Stimulated activated CD8-positive, alpha-beta memory T cell treated with anti-CD3 and anti-CD28 coated beads, Interleukin-7, amount 100 ng/mL, for 24 hours (primary cell): Measurements from ENCODE around the gene ADAMTS9.

Experiments used
- DNase-seq: peaks from one replicate; pipeline ENCODE4 v3.0.0-alpha.2; 2020; ENCODE audit warnings: low read depth

ADAMTS9 gene

GRCh38 chr3:64654013-64654412 is 33.8 kb downstream of the ADAMTS9 start:
- no peak for DNase-seq

DNA sequence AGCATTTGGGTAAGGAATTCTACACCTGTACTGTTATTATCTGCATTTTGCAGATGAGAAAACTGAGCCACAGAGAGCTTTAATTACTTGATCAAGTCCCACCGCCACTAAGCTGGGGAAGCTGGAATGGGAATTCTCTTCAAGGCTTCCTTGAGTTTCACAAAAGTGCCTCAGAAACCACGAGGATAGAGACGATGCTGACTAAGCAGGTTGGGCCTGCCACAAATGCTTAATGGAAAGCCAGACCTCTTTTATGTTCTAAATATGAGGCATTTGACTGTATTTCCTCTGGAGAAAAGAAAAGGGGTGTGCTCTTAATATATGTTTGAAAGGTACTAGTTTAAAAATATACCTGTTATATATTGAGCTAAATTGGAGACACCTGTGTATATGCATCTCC is 34.7 kb downstream of the ADAMTS9 start:
- no peak for DNase-seq

- DNase-seq: no peak
Measured at GRCh38 chr3:64651741-64652241, 36.0 kb downstream of the ADAMTS9 start.

DNA sequence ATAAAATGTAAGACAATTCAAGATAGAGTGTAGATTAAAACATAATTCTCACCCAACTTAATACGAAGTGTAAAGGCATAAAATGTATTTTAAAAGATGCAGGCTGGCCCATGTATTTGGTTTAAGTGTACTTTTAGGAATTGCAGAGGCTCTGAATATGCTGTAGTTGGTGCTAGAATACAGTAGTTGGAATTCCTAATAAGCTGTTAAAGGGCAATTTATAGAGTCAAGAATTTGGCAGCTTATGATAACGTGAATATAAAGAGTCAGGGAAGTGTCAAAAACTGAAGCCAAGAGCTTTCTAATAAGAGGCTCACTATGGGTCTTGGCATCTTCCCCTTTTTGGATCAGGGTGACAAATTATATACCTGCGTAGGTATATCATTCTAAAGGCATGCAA is 36.5 kb downstream of the ADAMTS9 start:
- DNase-seq: no peak

DNA sequence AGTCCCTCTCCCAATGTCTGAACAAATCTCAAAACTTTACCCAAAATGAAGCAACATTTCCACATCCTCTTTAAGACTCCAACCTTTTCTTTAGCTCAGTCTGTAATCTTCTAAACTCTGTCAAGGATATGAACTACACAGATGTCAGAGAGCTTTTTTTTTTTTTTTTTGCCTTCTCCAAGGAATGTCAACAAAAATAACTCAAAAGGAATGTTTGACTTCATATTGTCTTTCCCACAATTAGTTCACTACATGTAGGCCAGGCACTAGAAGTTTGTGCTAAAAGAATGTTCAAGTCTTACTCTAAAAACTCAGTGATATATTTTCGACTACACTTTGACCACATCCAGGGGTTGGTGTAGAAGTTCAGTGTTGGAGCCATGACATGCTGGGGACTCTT is 37.1 kb downstream of the ADAMTS9 start:
- no peak for DNase-seq

DNA sequence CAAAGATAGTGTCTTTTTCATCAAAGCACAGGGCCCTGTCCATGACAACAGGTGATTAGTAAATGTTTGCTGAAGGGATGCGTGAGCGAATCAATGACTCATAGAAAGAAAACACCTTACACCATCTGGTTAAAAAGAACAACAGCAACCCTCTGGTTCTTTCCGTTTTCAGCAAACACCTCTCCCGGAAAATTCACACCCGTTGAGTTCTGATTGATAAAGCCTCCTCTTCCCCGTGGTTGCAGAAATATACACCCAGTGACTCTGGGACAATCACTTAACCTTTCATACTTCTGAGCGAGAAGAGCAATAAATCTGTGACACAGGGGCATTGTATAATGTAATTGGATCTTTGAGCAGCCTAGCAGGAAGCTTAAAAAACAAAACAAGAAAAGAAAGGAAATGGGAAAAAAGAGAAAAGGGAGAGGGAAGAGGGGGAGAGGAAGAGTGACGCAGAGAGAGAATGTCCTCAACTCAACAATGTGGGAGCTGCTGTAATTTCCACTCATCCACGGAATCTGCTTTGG is 37.6 kb downstream of the ADAMTS9 start:
- no peak for DNase-seq

DNA sequence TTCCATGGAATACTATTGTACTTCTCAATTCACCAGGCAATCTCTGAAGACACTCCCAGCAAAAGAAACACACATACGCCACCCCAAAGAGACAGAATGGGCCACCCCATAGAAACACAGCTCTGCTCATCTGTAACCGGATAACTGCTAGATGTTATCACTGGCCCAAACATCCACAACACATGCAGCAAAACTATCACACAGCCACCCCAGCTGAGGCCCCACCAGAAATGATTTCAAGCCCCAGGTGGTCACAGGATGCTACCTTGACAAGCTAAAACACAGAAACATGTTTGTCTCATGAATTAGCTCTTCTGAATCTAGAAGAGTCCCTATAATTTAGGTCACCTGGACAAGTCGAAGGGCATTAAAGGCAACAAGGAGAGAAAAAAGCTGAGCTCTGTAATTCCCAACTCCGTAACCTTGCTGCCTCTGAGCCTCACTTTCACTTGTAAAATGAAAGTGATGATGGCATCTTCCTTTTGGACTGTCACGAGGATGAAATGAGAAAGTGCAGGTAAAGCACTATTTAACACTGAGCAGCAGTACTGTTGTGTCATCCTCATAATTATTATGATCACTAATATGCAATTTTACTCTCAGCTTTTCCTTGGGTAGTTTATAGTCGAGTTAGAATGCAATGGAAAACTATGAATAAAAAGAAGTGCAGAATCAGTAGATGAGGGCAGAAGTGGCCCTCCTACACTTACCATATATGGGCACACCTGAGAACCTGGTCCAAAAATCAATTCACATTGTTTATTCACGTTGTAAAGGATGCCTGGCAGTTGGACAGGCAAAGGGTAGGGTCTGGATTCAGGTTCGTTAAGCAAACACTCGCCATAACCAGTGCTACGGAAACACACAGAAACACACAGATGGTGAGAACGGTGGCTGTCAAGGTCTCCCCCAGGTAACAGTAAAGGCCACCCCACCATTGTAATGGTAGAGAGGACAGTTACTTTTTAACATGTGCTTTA is 38.6 kb downstream of the ADAMTS9 start:
- DNase-seq: no peak

DNA sequence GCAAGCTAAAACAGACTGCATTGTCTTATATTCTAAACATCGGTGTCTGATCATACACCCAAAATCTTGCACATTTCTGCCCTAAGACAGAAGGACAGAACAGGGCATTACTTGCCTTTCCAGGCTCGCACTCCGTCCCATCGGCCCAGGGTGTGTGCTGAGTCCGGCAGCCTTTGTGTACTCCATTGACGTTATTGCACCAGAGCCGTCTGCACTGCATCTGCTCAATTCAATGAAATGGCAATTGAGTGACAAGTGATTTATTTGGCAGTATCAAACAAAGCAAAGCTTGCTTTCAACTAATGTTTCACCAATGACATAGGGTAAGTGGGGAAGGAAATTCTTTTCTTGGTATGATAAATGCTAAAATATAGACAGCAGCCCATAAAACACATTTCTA is 40.0 kb downstream of the ADAMTS9 start:
- no peak for DNase-seq

- DNase-seq: no peak
Measured at GRCh38 chr3:64645243-64645642, 42.6 kb downstream of the ADAMTS9 start.

GRCh38 chr3:64644483-64644882 is 43.3 kb downstream of the ADAMTS9 start:
- no peak for DNase-seq

DNA sequence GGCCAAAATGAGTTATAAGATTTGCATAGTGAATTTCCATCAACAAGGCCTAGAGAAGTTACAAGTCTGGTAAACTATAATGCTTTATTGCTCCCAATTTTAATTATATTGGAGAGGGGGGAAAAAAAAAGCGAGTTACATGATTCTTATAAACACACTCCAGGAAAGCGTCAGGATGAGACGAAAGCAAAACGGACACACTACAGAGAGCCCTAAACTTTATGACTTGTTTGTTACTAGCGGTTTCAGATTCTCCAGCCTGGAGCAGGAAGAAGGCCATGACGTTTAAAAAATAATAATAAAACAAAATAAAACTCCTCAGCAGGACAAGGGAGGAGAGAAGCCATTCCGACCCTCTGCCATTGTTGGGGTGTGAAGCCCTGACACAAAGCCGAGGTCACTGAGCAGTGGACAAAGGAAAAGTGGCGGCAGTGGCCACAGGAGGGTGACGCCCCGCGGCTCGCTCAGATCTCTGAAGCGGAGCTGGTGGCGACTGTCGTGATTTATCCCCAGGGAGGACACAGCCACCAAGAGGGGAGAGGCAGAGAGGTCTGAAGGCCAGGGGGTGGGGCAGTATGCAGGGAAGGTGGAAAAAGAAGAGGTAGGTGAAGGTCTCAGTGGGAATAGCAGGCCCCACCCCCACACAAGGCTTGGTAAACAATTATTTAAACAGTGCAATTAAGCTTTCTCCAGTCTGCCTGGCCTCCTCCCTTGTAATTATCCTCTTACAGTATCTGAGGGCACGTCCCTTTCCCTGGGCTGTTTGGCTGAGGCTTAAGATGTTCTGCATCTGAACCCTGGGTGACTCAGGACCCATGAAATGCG is 45.3 kb downstream of the ADAMTS9 start:
- DNase-seq: no peak

GRCh38 chr3:64638981-64639481 is 48.8 kb downstream of the ADAMTS9 start:
- no peak for DNase-seq

DNA sequence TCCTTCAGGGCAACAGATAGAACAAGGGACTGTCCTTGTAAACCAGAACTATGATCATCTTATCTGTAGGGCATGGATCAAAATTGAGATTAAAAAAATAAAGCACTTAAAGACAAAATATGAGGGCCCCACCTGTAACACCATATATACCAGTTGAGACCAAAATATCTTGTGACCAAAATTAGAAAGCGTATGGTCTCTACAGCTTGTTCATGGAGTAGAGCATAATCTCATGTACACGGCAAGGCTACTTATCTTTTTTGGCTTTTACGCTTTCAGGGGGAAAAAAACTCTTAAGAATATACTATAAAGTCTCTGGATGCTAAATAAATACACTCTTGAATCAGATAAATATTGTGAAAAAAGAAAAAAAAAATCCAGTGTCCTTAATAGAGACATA is 49.3 kb downstream of the ADAMTS9 start:
- DNase-seq: no peak

- no peak for DNase-seq
Measured at GRCh38 chr3:64634417-64634816, 53.4 kb downstream of the ADAMTS9 start.

DNA sequence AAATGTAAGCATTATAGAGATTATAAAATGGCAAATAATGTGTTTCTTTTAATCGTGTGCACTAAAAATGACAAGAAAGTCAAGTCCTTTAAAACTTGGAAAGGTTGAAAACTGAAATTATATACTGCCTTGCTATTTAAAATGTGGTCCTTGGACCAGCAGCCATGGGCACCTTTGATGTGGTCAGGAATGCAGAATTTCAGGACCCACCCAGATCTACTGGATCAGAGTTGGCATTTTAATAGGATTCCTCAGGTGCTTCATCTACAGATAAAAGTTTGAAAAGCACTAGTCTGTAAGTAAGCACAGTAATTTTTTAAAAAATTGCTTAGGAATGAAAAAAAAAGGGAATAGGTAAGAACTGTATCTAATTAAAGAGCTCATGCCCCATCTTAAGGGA is 55.8 kb downstream of the ADAMTS9 start:
- DNase-seq: no peak

- no peak for DNase-seq
Measured at GRCh38 chr3:64627471-64628321, 60.1 kb downstream of the ADAMTS9 start.

DNA sequence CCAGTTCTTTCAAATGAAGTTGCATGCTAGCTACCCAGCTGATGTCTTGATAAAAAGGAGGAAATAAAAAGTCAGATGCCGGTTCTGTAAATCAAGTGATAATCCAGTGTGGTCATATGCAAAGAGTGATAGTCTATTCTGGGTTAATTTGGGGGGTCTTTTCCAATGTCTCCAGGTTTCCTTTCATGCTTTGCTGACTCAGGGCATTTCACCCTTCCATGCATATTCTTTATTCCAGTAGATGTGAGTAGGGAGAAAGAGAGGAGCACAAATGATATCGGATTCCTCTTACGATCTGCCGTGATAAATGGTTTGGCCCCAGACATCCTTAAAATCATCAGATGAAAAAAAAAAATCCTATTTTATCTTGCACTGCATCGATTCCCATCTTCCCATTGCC is 60.8 kb downstream of the ADAMTS9 start:
- no peak for DNase-seq

GRCh38 chr3:64625381-64625780 is 62.4 kb downstream of the ADAMTS9 start:
- no peak for DNase-seq

DNA sequence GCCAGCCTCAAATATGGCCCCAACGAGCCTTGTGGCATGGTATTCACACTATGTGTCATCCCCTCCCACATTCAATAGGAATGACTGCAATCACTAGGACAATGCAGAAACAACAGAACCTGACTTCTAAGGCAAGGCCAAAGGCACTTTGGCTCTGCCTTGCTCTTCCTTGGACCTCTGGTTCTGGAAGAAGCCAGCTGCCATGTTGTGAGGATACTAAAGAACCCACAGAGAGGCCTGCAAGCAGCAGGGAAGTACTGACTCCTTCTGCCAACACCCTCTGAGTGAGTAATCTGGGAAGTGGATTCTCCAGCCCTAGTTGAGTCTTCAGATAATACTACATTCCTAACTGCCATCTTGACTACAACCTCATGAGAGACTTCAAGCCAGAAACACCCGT is 64.7 kb downstream of the ADAMTS9 start:
- DNase-seq: no peak

DNA sequence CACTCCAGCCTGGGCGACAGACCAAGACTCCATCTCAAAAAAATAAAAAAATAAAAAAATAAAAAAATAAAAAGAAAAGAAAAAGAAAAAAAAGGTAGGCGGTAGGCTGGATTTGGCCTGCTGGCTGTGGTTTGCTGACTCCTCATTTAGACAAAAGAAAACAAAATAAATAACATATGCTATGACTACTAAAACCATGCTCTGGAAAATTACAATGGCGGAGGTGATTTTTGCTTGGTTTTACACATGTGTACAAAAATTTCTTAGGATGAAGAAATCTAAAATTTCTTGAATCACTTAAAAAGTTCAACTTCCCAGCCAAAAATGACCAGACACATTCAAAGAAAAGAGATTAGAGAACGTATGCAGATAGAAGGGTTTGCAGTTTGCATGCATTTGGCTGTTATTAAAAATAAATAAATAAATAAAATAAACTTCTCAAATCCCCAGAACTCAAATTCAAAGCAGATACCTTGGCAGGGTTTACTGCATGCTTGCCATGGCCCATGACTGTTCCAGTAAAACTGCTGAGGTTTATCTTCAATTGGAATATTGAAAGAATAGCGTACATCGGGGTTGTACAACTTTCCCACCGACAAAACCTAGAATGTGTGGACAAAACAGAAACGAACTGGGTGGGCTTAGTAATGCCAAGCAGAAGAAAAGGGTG is 65.9 kb downstream of the ADAMTS9 start:
- DNase-seq: no peak

GRCh38 chr3:64621275-64621674 is 66.5 kb downstream of the ADAMTS9 start:
- DNase-seq: no peak
